H1 (cell line): ENCODE data around the gene ASAP3. TPM values are rescaled to one million over a fixed set of nuclear protein-coding genes. Genes with fewer than 3 reads are reported as not detected.

Experiments
- E2F6 ChIP-seq: IDR thresholded peaks from 2 replicates; pipeline ENCODE4 v1.6.1; 2012; ENCODE audit warnings: inconsistent platforms
- EGR1 ChIP-seq: IDR thresholded peaks from 2 replicates; pipeline ENCODE4 v1.6.1; 2011; ENCODE audit warnings: low read depth, low read length, borderline replicate concordance
- HDAC2 ChIP-seq, 2 experiments: fragments of 300-600 bp in 1 of 2; sonication (generic) in 1 of 2; IDR thresholded peaks; 2 replicates each; pipeline ENCODE4 v1.6.1; 2011 to 2012; ENCODE audit warnings: low read depth in 2 of 2, low read length in 2 of 2, mild to moderate bottlenecking in 2 of 2, moderate library complexity in 2 of 2, borderline replicate concordance in 1 of 2, inconsistent platforms in 1 of 2
- JUN ChIP-seq: IDR thresholded peaks from 2 replicates; pipeline ENCODE4 v1.6.1; 2011; ENCODE audit warnings: low read depth, mild to moderate bottlenecking, improper control_type of control experiment, low read length
- NANOG ChIP-seq: IDR thresholded peaks from 2 replicates; pipeline ENCODE4 v1.6.1; 2011; ENCODE audit warnings: low read length, low read depth, mild to moderate bottlenecking, inconsistent platforms; ENCODE audit not compliant: insufficient read depth, poor library complexity, severe bottlenecking
- SIN3A ChIP-seq, 2 experiments: IDR thresholded peaks in 1 of 2; conservative IDR thresholded peaks in 1 of 2; 2 replicates each; pipeline ENCODE4 v1.6.1; 2011 to 2012; ENCODE audit warnings: low read length in 2 of 2, improper control_type of control experiment in 1 of 2, low read depth in 1 of 2, mild to moderate bottlenecking in 1 of 2
- YY1 ChIP-seq: IDR thresholded peaks from 2 replicates; pipeline ENCODE4 v1.6.1; 2011; ENCODE audit warnings: low read depth, mild to moderate bottlenecking, low read length
- polyA plus RNA-seq, 7 experiments: library from polyadenylated mRNA; depleted of rRNA in 3 of 7; stranded (reverse) in 5 of 7; unstranded in 2 of 7; fragments of >200 nt in 5 of 7; fragments of 200-250 nt in 2 of 7; gene quantifications; 1 replicate in 5 of 7; 2 replicates in 1 of 7; 4 replicates in 1 of 7; pipeline versions ENCODE4 v1.2.1 to v1.2.3, GENCODE V29; 2011 to 2013; ENCODE audit warnings: missing spikeins in 2 of 7, mixed read lengths in 2 of 7
- total RNA-seq: library from RNA; stranded (reverse); fragmentation: NEBNext Ultra II Directional; extraction: Animal tissue kit (Norgen Biotek cat#: 25700); gene quantifications from 2 replicates; pipeline ENCODE4 v1.2.1, GENCODE V29; 2021

The ASAP3 gene
- total and polyA plus RNA-seq, 2 of the 8 experiments (the other 6 are each of a cell fraction or from before 2014, with no cell fraction given), result 53.1 to 58.0 TPM

GRCh38 chr1:23524163-23524562 is 40.2 kb upstream of the ASAP3 start (continued):
- TF ChIP-seq SIN3A (conservative IDR thresholded peaks at IDR 0.05 in 1 of 2, IDR thresholded peaks at IDR 0.05 in 1 of 2; ENCODE audit: low read depth in 1 of 2, low read length in 2 of 2), result no peak
- TF ChIP-seq HDAC2 (IDR thresholded peaks at IDR 0.05; ENCODE audit: borderline replicate concordance in 1 of 2, low read depth in 2 of 2, low read length in 2 of 2), result no peak
- TF ChIP-seq EGR1, result no peak
- no peak for TF ChIP-seq E2F6
- TF ChIP-seq YY1, result no peak
- no peak for TF ChIP-seq JUN
- no peak for TF ChIP-seq NANOG
